ENCODE results near the gene ELOVL5.

- TF ChIP-seq EP300 (IDR thresholded peaks at IDR 0.05) (no peak), CTCF (IDR thresholded peaks at IDR 0.05) (no peak), POLR2AphosphoS5 (IDR thresholded peaks at IDR 0.05) (no peak)
Observed at GRCh38 chr6:53358440-53359094, 9.8 kb upstream of the ELOVL5 start.
